ENCODE results near the gene ITGA11.

ITGA11 gene

DNA sequence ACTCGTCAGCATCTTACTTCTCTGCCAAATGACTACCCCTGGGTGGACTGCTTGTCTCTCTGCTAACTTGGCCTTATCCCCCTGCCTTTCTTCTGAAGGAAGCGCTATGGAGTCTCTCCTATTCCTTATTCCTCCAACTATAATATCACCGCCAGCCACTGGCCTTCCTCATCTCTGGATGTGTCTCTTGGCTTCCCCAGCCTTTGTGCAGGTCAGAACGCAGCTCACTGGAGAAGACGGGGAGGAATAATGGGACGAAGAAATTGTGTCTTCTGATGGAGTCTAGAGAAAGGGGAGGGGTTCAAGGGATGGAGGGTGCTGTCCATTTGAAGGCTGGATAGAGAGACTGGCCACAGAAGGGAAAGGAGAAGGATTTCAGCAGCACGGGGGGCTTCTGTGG, 16.9 kb downstream of the ITGA11 start:
- no peak for ATAC-seq
- TF ChIP-seq SNAI2 (CRISPR knock-in tag; IDR thresholded peaks at IDR 0.05) (no peak), GLIS3 (CRISPR knock-in tag; IDR thresholded peaks at IDR 0.05) (no peak), ZFP3 (CRISPR knock-in tag; IDR thresholded peaks at IDR 0.05) (no peak), ARNTL (CRISPR knock-in tag; IDR thresholded peaks at IDR 0.05; ENCODE audit: borderline replicate concordance, low read depth) (no peak), TCF4 (CRISPR knock-in tag; IDR thresholded peaks at IDR 0.05; ENCODE audit: borderline replicate concordance) (no peak), ISL1 (CRISPR knock-in tag; IDR thresholded peaks at IDR 0.05) (no peak), ZNF70 (CRISPR knock-in tag; IDR thresholded peaks at IDR 0.05) (no peak), PPARA (CRISPR knock-in tag; IDR thresholded peaks at IDR 0.05; ENCODE audit: borderline replicate concordance) (no peak), ZFP30 (CRISPR knock-in tag; IDR thresholded peaks at IDR 0.05) (no peak), BACH2 (CRISPR knock-in tag; IDR thresholded peaks at IDR 0.05; ENCODE audit: borderline replicate concordance) (no peak), ZNF8 (CRISPR knock-in tag; IDR thresholded peaks at IDR 0.05) (no peak), CSDC2 (CRISPR knock-in tag; IDR thresholded peaks at IDR 0.05) (no peak), RARB (CRISPR knock-in tag; IDR thresholded peaks at IDR 0.05) (no peak), ESRRG (CRISPR knock-in tag; IDR thresholded peaks at IDR 0.05) (no peak), ZNF565 (CRISPR knock-in tag; conservative IDR thresholded peaks at IDR 0.05; ENCODE audit: low read depth) (no peak)
- TF ChIP-seq, protein P1, sequence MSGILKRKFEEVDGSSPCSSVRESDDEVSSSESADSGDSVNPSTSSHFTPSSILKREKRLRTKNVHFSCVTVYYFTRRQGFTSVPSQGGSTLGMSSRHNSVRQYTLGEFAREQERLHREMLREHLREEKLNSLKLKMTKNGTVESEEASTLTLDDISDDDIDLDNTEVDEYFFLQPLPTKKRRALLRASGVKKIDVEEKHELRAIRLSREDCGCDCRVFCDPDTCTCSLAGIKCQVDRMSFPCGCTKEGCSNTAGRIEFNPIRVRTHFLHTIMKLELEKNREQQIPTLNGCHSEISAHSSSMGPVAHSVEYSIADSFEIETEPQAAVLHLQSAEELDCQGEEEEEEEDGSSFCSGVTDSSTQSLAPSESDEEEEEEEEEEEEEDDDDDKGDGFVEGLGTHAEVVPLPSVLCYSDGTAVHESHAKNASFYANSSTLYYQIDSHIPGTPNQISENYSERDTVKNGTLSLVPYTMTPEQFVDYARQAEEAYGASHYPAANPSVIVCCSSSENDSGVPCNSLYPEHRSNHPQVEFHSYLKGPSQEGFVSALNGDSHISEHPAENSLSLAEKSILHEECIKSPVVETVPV (CRISPR knock-in tag; IDR thresholded peaks at IDR 0.05), result no peak
- TF ChIP-seq, protein P2, sequence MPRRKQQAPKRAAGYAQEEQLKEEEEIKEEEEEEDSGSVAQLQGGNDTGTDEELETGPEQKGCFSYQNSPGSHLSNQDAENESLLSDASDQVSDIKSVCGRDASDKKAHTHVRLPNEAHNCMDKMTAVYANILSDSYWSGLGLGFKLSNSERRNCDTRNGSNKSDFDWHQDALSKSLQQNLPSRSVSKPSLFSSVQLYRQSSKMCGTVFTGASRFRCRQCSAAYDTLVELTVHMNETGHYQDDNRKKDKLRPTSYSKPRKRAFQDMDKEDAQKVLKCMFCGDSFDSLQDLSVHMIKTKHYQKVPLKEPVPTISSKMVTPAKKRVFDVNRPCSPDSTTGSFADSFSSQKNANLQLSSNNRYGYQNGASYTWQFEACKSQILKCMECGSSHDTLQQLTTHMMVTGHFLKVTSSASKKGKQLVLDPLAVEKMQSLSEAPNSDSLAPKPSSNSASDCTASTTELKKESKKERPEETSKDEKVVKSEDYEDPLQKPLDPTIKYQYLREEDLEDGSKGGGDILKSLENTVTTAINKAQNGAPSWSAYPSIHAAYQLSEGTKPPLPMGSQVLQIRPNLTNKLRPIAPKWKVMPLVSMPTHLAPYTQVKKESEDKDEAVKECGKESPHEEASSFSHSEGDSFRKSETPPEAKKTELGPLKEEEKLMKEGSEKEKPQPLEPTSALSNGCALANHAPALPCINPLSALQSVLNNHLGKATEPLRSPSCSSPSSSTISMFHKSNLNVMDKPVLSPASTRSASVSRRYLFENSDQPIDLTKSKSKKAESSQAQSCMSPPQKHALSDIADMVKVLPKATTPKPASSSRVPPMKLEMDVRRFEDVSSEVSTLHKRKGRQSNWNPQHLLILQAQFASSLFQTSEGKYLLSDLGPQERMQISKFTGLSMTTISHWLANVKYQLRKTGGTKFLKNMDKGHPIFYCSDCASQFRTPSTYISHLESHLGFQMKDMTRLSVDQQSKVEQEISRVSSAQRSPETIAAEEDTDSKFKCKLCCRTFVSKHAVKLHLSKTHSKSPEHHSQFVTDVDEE (CRISPR knock-in tag; IDR thresholded peaks at IDR 0.05), result no peak
- TF ChIP-seq, protein P3, sequence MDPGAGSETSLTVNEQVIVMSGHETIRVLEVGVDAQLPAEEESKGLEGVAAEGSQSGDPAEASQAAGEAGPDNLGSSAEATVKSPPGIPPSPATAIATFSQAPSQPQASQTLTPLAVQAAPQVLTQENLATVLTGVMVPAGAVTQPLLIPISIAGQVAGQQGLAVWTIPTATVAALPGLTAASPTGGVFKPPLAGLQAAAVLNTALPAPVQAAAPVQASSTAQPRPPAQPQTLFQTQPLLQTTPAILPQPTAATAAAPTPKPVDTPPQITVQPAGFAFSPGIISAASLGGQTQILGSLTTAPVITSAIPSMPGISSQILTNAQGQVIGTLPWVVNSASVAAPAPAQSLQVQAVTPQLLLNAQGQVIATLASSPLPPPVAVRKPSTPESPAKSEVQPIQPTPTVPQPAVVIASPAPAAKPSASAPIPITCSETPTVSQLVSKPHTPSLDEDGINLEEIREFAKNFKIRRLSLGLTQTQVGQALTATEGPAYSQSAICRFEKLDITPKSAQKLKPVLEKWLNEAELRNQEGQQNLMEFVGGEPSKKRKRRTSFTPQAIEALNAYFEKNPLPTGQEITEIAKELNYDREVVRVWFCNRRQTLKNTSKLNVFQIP (CRISPR knock-in tag; IDR thresholded peaks at IDR 0.05; ENCODE audit: borderline replicate concordance, low read depth), result no peak
- TF ChIP-seq, protein P4, sequence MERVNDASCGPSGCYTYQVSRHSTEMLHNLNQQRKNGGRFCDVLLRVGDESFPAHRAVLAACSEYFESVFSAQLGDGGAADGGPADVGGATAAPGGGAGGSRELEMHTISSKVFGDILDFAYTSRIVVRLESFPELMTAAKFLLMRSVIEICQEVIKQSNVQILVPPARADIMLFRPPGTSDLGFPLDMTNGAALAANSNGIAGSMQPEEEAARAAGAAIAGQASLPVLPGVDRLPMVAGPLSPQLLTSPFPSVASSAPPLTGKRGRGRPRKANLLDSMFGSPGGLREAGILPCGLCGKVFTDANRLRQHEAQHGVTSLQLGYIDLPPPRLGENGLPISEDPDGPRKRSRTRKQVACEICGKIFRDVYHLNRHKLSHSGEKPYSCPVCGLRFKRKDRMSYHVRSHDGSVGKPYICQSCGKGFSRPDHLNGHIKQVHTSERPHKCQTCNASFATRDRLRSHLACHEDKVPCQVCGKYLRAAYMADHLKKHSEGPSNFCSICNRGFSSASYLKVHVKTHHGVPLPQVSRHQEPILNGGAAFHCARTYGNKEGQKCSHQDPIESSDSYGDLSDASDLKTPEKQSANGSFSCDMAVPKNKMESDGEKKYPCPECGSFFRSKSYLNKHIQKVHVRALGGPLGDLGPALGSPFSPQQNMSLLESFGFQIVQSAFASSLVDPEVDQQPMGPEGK (CRISPR knock-in tag; IDR thresholded peaks at IDR 0.05; ENCODE audit: borderline replicate concordance), result no peak

DNA sequence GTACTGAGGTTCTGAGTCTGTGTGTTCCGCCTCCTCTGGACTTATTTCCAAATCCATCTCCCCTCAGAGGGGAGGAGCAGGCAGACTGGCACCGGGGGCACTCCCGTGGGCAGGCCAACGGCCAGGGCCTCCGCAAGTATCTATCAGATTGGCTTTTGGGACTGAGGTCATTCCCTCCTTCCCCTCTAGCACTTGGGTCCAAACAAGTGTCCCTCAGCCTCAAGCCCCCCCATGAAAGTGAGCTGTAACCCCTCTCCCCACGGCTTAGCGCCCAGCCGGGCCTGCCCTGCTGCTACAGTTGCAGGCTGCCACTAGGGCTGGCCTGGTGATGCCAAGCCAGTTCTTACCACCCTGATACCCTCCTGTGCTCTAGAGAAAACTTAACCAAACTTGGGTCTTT, 17.4 kb downstream of the ITGA11 start:
- ATAC-seq, result no peak
- TF ChIP-seq ZFP30 (CRISPR knock-in tag; IDR thresholded peaks at IDR 0.05) (no peak), ZC3H10 (CRISPR knock-in tag; IDR thresholded peaks at IDR 0.05) (no peak), ZNF565 (CRISPR knock-in tag; conservative IDR thresholded peaks at IDR 0.05; ENCODE audit: low read depth) (no peak), CSDC2 (CRISPR knock-in tag; IDR thresholded peaks at IDR 0.05) (no peak), ARNTL (CRISPR knock-in tag; IDR thresholded peaks at IDR 0.05; ENCODE audit: borderline replicate concordance, low read depth) (no peak)
- TF ChIP-seq, protein P4 (CRISPR knock-in tag; IDR thresholded peaks at IDR 0.05; ENCODE audit: borderline replicate concordance), result no peak
- TF ChIP-seq, protein P5, sequence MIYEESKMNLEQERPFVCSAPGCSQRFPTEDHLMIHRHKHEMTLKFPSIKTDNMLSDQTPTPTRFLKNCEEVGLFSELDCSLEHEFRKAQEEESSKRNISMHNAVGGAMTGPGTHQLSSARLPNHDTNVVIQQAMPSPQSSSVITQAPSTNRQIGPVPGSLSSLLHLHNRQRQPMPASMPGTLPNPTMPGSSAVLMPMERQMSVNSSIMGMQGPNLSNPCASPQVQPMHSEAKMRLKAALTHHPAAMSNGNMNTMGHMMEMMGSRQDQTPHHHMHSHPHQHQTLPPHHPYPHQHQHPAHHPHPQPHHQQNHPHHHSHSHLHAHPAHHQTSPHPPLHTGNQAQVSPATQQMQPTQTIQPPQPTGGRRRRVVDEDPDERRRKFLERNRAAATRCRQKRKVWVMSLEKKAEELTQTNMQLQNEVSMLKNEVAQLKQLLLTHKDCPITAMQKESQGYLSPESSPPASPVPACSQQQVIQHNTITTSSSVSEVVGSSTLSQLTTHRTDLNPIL (CRISPR knock-in tag; IDR thresholded peaks at IDR 0.05; ENCODE audit: low read depth), result no peak

All from SK-N-SH treated with all-trans-retinoic acid at 6 μM for 48 hours (cell line).